H1 (cell line): ENCODE measurements around the gene ST6GALNAC3. TPM values are rescaled to one million over a fixed set of nuclear protein-coding genes. Genes with fewer than 3 reads are reported as not detected.
A peak's percentile ranks its signal among the peaks of the same experiment; 100 is the strongest.

Experiments
- CTCF ChIA-PET: fragments of 300-600 bp; sonication (Branson Sonifier 250); formaldehyde crosslinking; loops from one replicate; lab custom pipeline; 2021; ENCODE audit not compliant: partially characterized antibody; lab: Charles Lee
- POLR2A ChIA-PET: fragments of 300-600 bp; sonication (Branson Sonifier 250); formaldehyde crosslinking; loops from one replicate; lab custom pipeline; 2021; ENCODE audit warnings: inconsistent platforms; ENCODE audit not compliant: partially characterized antibody; lab: Charles Lee
- DNase-seq, 2 experiments: peaks; one replicate each; pipeline versions ENCODE4 v3.0.0 to v3.0.0-alpha.2; 2010 to 2022; ENCODE audit warnings: low spot score in 2 of 2, low read depth in 1 of 2, mixed read lengths in 1 of 2
- FAIRE-seq: peaks from 2 replicates; lab custom pipeline; 2011; peaks lifted over from hg19 to GRCh38; lab: Jason Lieb, UNC
- H2AFZ ChIP-seq: 2 replicates; pipeline ENCODE4 v1.8.1; 2012; ENCODE audit warnings: low read length, inconsistent platforms
- H2AK5ac ChIP-seq: 2 replicates; pipeline ENCODE4 v1.6.1; 2013; ENCODE audit warnings: low read depth, low read length
- H2BK120ac ChIP-seq: replicated peaks from 2 replicates; pipeline ENCODE3; 2013; ENCODE audit warnings: low read depth, low read length, inconsistent platforms
- H2BK12ac ChIP-seq: 2 replicates; pipeline ENCODE4 v1.6.1; 2013; ENCODE audit warnings: low read depth, low read length
- H2BK15ac ChIP-seq: 2 replicates; pipeline ENCODE4 v1.6.1; 2013; ENCODE audit warnings: low read length
- H2BK20ac ChIP-seq: 2 replicates; pipeline ENCODE4 v1.6.1; 2013; ENCODE audit warnings: low read length
- H2BK5ac ChIP-seq: 2 replicates; pipeline ENCODE4 v1.6.1; 2013; ENCODE audit warnings: low read depth, low read length
- H3K14ac ChIP-seq: 2 replicates; pipeline ENCODE4 v1.6.1; 2013; ENCODE audit warnings: inconsistent platforms; ENCODE audit not compliant: insufficient read length
- H3K18ac ChIP-seq: 2 replicates; pipeline ENCODE4 v1.6.1; 2013; ENCODE audit warnings: low read length; ENCODE audit errors: extremely low read depth
- H3K23ac ChIP-seq: 2 replicates; pipeline ENCODE4 v1.6.1; 2013; ENCODE audit warnings: inconsistent platforms; ENCODE audit not compliant: insufficient read length
- H3K23me2 ChIP-seq: 2 replicates; pipeline ENCODE4 v1.6.1; 2013; ENCODE audit warnings: low read depth, low read length
- H3K27ac ChIP-seq: 2 replicates; pipeline ENCODE4 v1.6.1; 2011; ENCODE audit warnings: low read depth, low read length, inconsistent platforms
- H3K27me3 ChIP-seq, 4 experiments: replicated peaks in 1 of 4; 1 replicate in 1 of 4; 2 replicates in 3 of 4; pipeline versions ENCODE4 v1.6.1 to v1.8.1; 2011 to 2013; ENCODE audit warnings: low read length in 3 of 4, mild to moderate bottlenecking in 3 of 4, inconsistent platforms in 2 of 4, mixed read lengths in 2 of 4, moderate library complexity in 1 of 4; ENCODE audit not compliant: control insufficient read depth in 3 of 4, insufficient read depth in 3 of 4; ENCODE audit errors: extremely low read depth in 1 of 4
- H3K36me3 ChIP-seq, 4 experiments: 2 replicates each; pipeline versions ENCODE4 v1.6.1 to v1.8.1; 2011 to 2013; ENCODE audit warnings: mild to moderate bottlenecking in 4 of 4, low read length in 3 of 4, moderate library complexity in 2 of 4, control low read depth in 1 of 4, inconsistent platforms in 1 of 4; ENCODE audit not compliant: insufficient read depth in 4 of 4, control insufficient read depth in 2 of 4
- H3K4ac ChIP-seq: replicated peaks from 2 replicates; pipeline ENCODE3; 2013; ENCODE audit warnings: low read length, low read depth, mixed read lengths, inconsistent platforms; ENCODE audit not compliant: insufficient read length
- H3K4me1 ChIP-seq, 4 experiments: replicated peaks in 1 of 4; 1 replicate in 1 of 4; 2 replicates in 3 of 4; pipeline versions ENCODE4 v1.6.1 to v1.8.1; 2011 to 2013; ENCODE audit warnings: low read length in 3 of 4, inconsistent platforms in 2 of 4, mixed read lengths in 1 of 4; ENCODE audit not compliant: insufficient read depth in 4 of 4, control insufficient read depth in 3 of 4
- H3K4me2 ChIP-seq, 2 experiments: 2 replicates each; pipeline versions ENCODE4 v1.6.1 to v1.8.1; 2011 to 2013; ENCODE audit warnings: low read depth in 2 of 2, low read length in 2 of 2, control low read depth in 1 of 2, inconsistent platforms in 1 of 2, mild to moderate bottlenecking in 1 of 2; ENCODE audit not compliant: insufficient read depth in 1 of 2
- H3K4me3 ChIP-seq, 4 experiments: fragments of 200-600, 300-600 bp in 1 of 4; sonication (generic), shearing (Covaris generic), sonication (Bioruptor Twin) in 1 of 4; 2 replicates each; pipeline versions ENCODE4 v1.5.1 to v1.8.1; 2011 to 2016; ENCODE audit warnings: low read length in 4 of 4, low read depth in 3 of 4, control low read depth in 2 of 4, inconsistent platforms in 2 of 4, mild to moderate bottlenecking in 2 of 4, mixed read lengths in 1 of 4, moderate library complexity in 1 of 4; ENCODE audit not compliant: insufficient read depth in 2 of 4; ENCODE audit errors: extremely low read depth in 1 of 4
- H3K56ac ChIP-seq: replicated peaks from 2 replicates; pipeline ENCODE3; 2013; ENCODE audit warnings: low read depth, mild to moderate bottlenecking, mixed read lengths, low read length, inconsistent platforms; ENCODE audit not compliant: insufficient read length
- H3K79me1 ChIP-seq: 2 replicates; pipeline ENCODE4 v1.6.1; 2013; ENCODE audit warnings: low read depth, low read length, control low read depth
- H3K79me2 ChIP-seq, 2 experiments: 2 replicates each; pipeline versions ENCODE4 v1.6.1 to v1.8.1; 2012 to 2013; ENCODE audit warnings: low read length in 2 of 2, mild to moderate bottlenecking in 2 of 2, inconsistent platforms in 1 of 2; ENCODE audit not compliant: insufficient read depth in 2 of 2, control insufficient read depth in 1 of 2
- H3K9ac ChIP-seq, 4 experiments: replicated peaks in 1 of 4; 1 replicate in 1 of 4; 2 replicates in 3 of 4; pipeline versions ENCODE4 v1.6.1 to v1.8.1; 2011 to 2013; ENCODE audit warnings: low read depth in 3 of 4, low read length in 3 of 4, control low read depth in 2 of 4, mild to moderate bottlenecking in 2 of 4, moderate library complexity in 2 of 4, inconsistent platforms in 1 of 4; ENCODE audit errors: extremely low read depth in 1 of 4
- H3K9me3 ChIP-seq, 2 experiments: 2 replicates each; pipeline versions ENCODE4 v1.6.1 to v1.8.1; 2012 to 2013; ENCODE audit warnings: mild to moderate bottlenecking in 2 of 2, moderate library complexity in 2 of 2, control low read depth in 1 of 2, inconsistent platforms in 1 of 2, low read depth in 1 of 2, low read length in 1 of 2, mixed read lengths in 1 of 2; ENCODE audit not compliant: insufficient read depth in 2 of 2
- H4K20me1 ChIP-seq, 2 experiments: replicated peaks in 1 of 2; 2 replicates each; pipeline versions ENCODE3 to v1.8.1; 2011 to 2013; ENCODE audit warnings: inconsistent platforms in 2 of 2, low read length in 2 of 2, mild to moderate bottlenecking in 1 of 2; ENCODE audit not compliant: insufficient read depth in 2 of 2, control insufficient read depth in 1 of 2
- H4K5ac ChIP-seq: 2 replicates; pipeline ENCODE4 v1.6.1; 2013; ENCODE audit warnings: low read length, low read depth, mixed read lengths, inconsistent platforms; ENCODE audit not compliant: insufficient read length
- H4K8ac ChIP-seq: 2 replicates; pipeline ENCODE4 v1.8.0; 2013; ENCODE audit warnings: mild to moderate bottlenecking, moderate library complexity, low read length, inconsistent platforms; ENCODE audit not compliant: insufficient read depth; ENCODE audit errors: extremely low read depth
- H4K91ac ChIP-seq: replicated peaks from 2 replicates; pipeline ENCODE3; 2013; ENCODE audit warnings: low read length, mixed read lengths, inconsistent platforms; ENCODE audit not compliant: insufficient read length
- CEBPB ChIP-seq: IDR thresholded peaks from 2 replicates; pipeline ENCODE4 v1.6.1; 2012; ENCODE audit warnings: low read depth, low read length
- EZH2 ChIP-seq: fragments of 200-600 bp; sonication (generic); IDR thresholded peaks from 2 replicates; pipeline ENCODE4 v1.7.1; 2012; ENCODE audit warnings: low read depth, mild to moderate bottlenecking, moderate library complexity, low read length, inconsistent platforms; ENCODE audit not compliant: severe bottlenecking
- GTF2F1 ChIP-seq: IDR thresholded peaks from 2 replicates; pipeline ENCODE4 v1.6.1; 2012; ENCODE audit warnings: low read depth, low read length, improper control_type of control experiment, borderline replicate concordance
- JUND ChIP-seq: IDR thresholded peaks from 2 replicates; pipeline ENCODE4 v1.6.1; 2011; ENCODE audit warnings: mild to moderate bottlenecking, improper control_type of control experiment, low read length
- RAD21 ChIP-seq, 2 experiments: IDR thresholded peaks in 1 of 2; conservative IDR thresholded peaks in 1 of 2; 2 replicates each; pipeline ENCODE4 v1.6.1; 2011; ENCODE audit warnings: low read depth in 2 of 2, low read length in 2 of 2, improper control_type of control experiment in 1 of 2, inconsistent platforms in 1 of 2, mild to moderate bottlenecking in 1 of 2, moderate library complexity in 1 of 2
- RXRA ChIP-seq: IDR thresholded peaks from 2 replicates; pipeline ENCODE4 v1.6.1; 2011; ENCODE audit warnings: low read depth, mild to moderate bottlenecking, low read length, moderate library complexity; ENCODE audit not compliant: insufficient read depth
- SIRT6 ChIP-seq: IDR thresholded peaks from one replicate; pipeline ENCODE4 v1.7.1; 2012; ENCODE audit warnings: low read length, inconsistent platforms
- USF2 ChIP-seq: IDR thresholded peaks from 2 replicates; pipeline ENCODE4 v1.6.1; 2011; ENCODE audit warnings: low read length, improper control_type of control experiment
- WGBS, 2 experiments: shearing (Covaris generic) in 1 of 2; methylation state at CpG; one replicate each; pipeline versions ENCODE4 v1.1.6 to v1.1.7; 2013 to 2015; ENCODE audit warnings: low lambda C conversion rate in 2 of 2, mixed read lengths in 2 of 2, inconsistent platforms in 1 of 2, low coverage in 1 of 2, missing lambda C conversion rate in 1 of 2; ENCODE audit not compliant: insufficient replicate concordance in 2 of 2, insufficient coverage in 1 of 2, insufficient read length in 1 of 2; ENCODE audit errors: extremely low coverage in 1 of 2, missing lambda C conversion rate in 1 of 2; 5-methylcytosine and 5-hydroxymethylcytosine counted together
- polyA plus RNA-seq, 7 experiments: library from polyadenylated mRNA; depleted of rRNA in 3 of 7; stranded (reverse) in 5 of 7; unstranded in 2 of 7; fragments of >200 nt in 5 of 7; fragments of 200-250 nt in 2 of 7; gene quantifications; 1 replicate in 5 of 7; 2 replicates in 1 of 7; 4 replicates in 1 of 7; pipeline versions ENCODE4 v1.2.1 to v1.2.3, GENCODE V29; 2011 to 2013; ENCODE audit warnings: missing spikeins in 2 of 7, mixed read lengths in 2 of 7
- total RNA-seq: library from RNA; stranded (reverse); fragmentation: NEBNext Ultra II Directional; extraction: Animal tissue kit (Norgen Biotek cat#: 25700); gene quantifications from 2 replicates; pipeline ENCODE4 v1.2.1, GENCODE V29; 2021
- TF ChIP-seq, protein P1 (sequence below): IDR thresholded peaks from 2 replicates; pipeline ENCODE4 v1.6.1; 2012; ENCODE audit warnings: low read length, inconsistent platforms

ST6GALNAC3 gene
- total and polyA plus RNA-seq, 2 of the 8 experiments (the other 6 are each of a cell fraction or from before 2014, with no cell fraction given), result 4.9 to 19.0 TPM

DNA sequence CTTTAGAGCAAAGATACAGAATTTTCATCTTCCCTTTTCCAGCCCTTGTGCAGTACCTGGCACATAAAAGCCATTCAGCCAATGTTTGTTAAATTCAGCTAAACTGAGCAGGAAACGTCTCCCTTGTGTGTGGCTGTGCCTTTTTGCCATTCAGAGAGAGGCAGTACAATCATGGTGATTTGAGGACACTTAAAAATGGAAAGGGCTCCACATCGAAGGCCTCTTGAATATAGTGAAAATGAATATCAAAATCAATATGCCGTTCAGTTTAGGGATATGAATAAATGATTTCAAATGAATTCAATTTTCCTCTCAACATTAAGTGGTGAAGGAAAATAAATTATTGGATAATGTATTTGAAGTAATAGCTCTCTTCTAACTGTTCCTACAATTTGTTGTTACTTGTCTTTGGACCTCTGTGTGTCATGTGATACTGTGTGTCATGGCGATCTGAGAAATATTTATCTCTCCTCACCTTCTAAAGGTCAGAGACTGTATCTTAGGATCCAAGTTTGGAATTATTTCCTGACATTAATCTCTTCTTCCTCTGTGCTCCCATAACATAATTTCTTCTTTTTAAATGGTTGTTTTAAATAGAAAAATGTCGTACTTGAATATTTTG is 437.1 kb downstream of the ST6GALNAC3 start:
- Histone ChIP-seq H2BK5ac (0 out of 2 replicates have a peak overlapping the region, but pooled peaks have one; percentile 46), H3K14ac (no peak overlapping the region), H3K79me1 (no peaks in the 10 kb centered on the region), H3K23me2 (no peaks in the 10 kb centered on the region), H2BK20ac (no peak overlapping the region), H3K23ac (no peak overlapping the region), H2AK5ac (no peak overlapping the region), H3K4me3 (no peak overlapping the region; a peak in 1 of 8 replicates), H3K27me3 (no peaks in the 10 kb centered on the region), H2BK15ac (no peak overlapping the region), H3K9me3 (no peaks in the 10 kb centered on the region), H3K18ac (no peak overlapping the region), H3K9ac (no peak overlapping the region), H3K79me2 (no peaks in the 10 kb centered on the region), H4K91ac (no peak overlapping the region), H4K8ac (no peak overlapping the region), H3K4ac (no peak overlapping the region), H2BK120ac (no peak overlapping the region), H2AFZ (no peak overlapping the region), H3K27ac (no peak overlapping the region), H4K20me1 (no peaks in the 10 kb centered on the region), H3K56ac (no peak overlapping the region), H3K4me1 (peaks cover 0 to 7% (median 3%) of the 10 kb centered on the region in 4 experiments; a peak in 4 of 7 replicates), H2BK12ac (no peak overlapping the region), H4K5ac (no peak overlapping the region), H3K36me3 (no peaks in the 10 kb centered on the region), H3K4me2 (peak overlapping the region; percentile 48 to 51)
- POLR2A ChIA-PET, result interaction anchor here (0.7 to 0.9 kb wide), 2 partner anchors 8 to 10 kb away, joined by 3 read pairs; no protein-coding TSS in a partner anchor
- FAIRE-seq (no peak), DNase-seq (no peak)
- CTCF ChIA-PET, result no interaction called here
- WGBS, 2 experiments, result 70 to 100% methylated on average over 1 to 5 of the region's 5 CpGs
- TF ChIP-seq RAD21 (IDR thresholded peaks at IDR 0.05 in 1 of 2, conservative IDR thresholded peaks at IDR 0.05 in 1 of 2; ENCODE audit: low read depth in 2 of 2, low read length in 2 of 2), result no peak
- no peak for TF ChIP-seq USF2
- TF ChIP-seq SIRT6, result no peak
- no peak for TF ChIP-seq CEBPB
- TF ChIP-seq, protein P1, sequence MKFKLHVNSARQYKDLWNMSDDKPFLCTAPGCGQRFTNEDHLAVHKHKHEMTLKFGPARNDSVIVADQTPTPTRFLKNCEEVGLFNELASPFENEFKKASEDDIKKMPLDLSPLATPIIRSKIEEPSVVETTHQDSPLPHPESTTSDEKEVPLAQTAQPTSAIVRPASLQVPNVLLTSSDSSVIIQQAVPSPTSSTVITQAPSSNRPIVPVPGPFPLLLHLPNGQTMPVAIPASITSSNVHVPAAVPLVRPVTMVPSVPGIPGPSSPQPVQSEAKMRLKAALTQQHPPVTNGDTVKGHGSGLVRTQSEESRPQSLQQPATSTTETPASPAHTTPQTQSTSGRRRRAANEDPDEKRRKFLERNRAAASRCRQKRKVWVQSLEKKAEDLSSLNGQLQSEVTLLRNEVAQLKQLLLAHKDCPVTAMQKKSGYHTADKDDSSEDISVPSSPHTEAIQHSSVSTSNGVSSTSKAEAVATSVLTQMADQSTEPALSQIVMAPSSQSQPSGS, result no peak
- no peak for TF ChIP-seq RXRA
- TF ChIP-seq EZH2, result no peak
- no peak for TF ChIP-seq JUND
- TF ChIP-seq GTF2F1, result no peak
